Fibroblast of peridontal ligament (primary cell): ENCODE results near the gene DPPA3.
"Not testable (repeated sequence)": the region's sequence is repeated elsewhere in the genome, so short reads cannot be mapped to it uniquely, and the experiment has no call there.

Experiments
- DNase-seq: peaks from one replicate; pipeline ENCODE4 v3.0.0-alpha.2; 2010; ENCODE audit errors: extremely low read depth

The DPPA3 gene

DNA sequence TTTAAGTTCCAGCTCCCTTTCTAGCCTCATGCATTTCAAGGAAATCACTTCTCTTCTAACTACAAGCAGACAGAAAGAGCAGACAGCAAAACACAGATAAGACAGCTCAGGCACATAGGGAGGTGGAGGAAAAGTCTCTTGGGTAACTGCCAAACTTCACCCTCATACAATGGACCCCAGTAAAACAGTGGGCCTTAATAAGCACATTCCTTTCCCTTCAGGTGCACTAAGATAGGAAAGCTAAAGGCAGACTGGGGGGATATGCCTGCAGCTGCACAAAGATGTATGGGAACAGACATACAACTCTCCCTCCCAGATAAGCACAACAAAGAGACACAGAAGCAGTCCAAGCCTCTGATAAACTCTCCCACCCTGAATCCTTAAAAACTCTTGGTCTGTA is 19.8 kb downstream of the DPPA3 start:
- not testable (repeated sequence) for DNase-seq

DNA sequence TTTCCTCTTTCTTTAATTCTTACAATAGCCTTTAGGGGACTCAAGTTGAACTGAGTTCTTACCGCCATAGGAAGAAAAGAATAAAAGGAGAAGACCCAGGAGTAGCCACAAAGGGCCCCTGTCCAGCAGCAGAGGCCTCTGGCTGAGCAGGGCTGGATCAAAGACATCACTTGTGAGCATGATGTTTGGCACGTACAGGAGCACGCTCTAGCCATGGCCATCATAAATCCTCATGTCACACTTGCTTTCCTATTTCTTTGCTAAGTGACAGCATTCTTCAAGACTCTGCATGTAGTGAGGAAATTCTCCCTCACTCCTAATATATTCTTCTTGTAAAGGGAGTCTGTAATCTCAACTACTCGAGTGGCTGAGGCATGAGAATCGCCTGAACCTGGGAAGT is 20.3 kb downstream of the DPPA3 start:
- no peak for DNase-seq

DNA sequence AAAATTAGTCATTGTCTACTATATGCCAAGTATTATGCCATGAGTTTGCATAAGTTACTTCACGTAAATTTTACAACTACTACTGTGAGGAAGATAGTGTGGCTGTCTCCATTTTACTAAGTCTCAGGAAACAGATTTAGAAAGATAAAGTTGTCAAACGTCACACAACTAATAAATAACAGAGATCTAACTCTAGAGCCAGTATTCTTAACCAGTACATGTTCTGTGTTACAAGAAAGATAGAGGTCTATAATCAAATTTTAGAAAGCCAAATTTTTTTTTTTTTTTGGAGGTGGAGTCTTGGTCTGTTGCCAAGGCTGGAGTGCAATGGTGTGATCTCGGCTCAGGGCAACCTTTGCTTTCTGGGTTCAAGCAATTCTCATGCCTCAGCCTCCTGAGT is 21.8 kb downstream of the DPPA3 start:
- no peak for DNase-seq

GRCh38 chr12:7747246-7747645 is 36.0 kb downstream of the DPPA3 start, which contains the start of gene CLEC4C:
TSS of gene CLEC4C (minus strand) at chr12:7747375. CDS start at chr12:7747348, 27 bp downstream.
- DNase-seq, result no peak

- DNase-seq, result no peak
These were observed 37.6 kb downstream of the DPPA3 start for GRCh38 chr12:7748852-7749251.

GRCh38 chr12:7749442-7749841 is 38.2 kb downstream of the DPPA3 start:
- DNase-seq, result no peak

GRCh38 chr12:7750350-7750749 is 39.1 kb downstream of the DPPA3 start:
- DNase-seq, result no peak

- DNase-seq, result no peak
These were observed 40.2 kb downstream of the DPPA3 start for GRCh38 chr12:7751394-7751793.

DNA sequence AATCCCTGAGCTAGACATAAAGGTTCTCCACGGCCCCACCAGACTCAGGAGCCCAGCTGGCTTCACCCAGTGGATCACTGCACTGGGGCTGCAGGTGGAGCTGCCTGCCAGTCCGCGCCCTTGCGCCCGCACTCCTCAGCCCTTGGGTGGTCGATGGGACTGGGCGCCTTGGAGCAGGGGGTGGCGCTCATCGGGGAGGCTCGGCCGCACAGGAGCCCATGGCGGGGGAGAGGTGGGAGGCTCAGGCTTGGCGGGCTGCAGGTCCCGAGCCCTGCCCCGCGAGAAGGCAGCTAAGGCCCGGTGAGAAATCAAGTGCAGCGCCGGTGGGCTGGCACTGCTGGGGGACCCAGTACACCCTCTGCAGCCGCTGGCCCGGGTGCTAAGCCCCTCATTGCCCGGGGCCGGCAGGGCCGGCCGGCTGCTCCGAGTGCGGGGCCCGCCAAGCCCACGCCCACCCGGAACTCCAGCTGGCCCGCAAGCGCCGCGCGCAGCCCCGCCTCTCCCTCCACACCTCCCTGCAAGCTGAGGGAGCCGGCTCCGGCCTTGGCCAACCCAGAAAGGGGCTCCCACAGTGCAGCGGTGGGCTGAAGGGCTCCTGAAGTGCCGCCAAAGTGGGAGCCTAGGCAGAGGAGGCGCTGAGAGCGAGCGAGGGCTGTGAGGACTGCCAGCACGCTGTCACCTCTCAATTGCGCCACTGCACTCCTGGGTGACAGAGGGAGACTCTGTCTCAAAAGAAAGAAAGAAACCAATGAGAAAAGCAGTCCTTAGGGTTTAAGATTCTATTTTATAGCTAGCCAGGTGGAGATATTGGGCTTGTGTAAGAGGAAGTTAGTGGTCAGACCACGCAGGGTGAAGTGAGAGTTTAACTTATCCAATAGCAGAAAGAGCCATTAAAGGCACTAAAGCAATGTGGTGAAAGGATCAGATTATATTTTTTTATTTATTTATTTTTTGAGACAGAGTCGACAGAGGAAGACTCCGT is 41.0 kb downstream of the DPPA3 start:
- DNase-seq, result not testable (repeated sequence)

GRCh38 chr12:7755668-7756067 is 44.4 kb downstream of the DPPA3 start:
- DNase-seq, result not testable (repeated sequence)

DNA sequence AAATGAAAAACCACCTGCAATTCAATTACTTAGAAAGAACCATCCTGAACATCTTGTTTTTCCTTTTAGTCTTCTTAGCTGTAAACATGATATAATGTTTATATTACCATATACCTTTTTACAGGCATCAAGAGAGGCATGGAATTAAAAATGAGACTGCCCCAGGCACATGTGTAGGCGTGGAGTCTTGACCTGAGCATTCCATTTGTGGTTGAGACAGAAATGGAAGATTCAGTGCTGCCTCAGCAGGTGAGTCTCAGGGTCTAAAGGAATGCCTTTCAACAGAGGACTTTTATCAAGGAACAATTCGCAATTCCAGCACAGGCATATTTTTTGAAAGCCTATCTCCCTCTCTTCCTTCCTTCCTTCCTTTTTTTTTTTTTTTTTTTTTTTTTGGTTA is 45.8 kb downstream of the DPPA3 start:
- no peak for DNase-seq

GRCh38 chr12:7758766-7759140 is 47.5 kb downstream of the DPPA3 start:
- no peak for DNase-seq
